Natural killer cell (primary cell): ENCODE results near the gene RGS8. TPM values are rescaled to one million over a fixed set of nuclear protein-coding genes. Genes with fewer than 3 reads are reported as not detected.

Source experiments
- ATAC-seq, 3 donors: fragments of 150-1000 bp in 2 of 3; fragments of 200-7000 bp in 1 of 3; cut with Tn5 transposase; 1 replicate in 1 of 3; 2 replicates in 2 of 3; pipeline ENCODE4 v1.10.0; 2021; ENCODE audit warnings: mild to moderate bottlenecking in 2 of 3, moderate library complexity in 2 of 3
- DNase-seq, 2 donors: peaks; one replicate each; pipeline versions ENCODE4 v3.0.0 to v3.0.0-alpha.2; 2013 to 2021; ENCODE audit warnings: mixed read lengths in 1 of 2
- H3K27ac ChIP-seq: one replicate; pipeline ENCODE4 v1.5.1; 2013; ENCODE audit warnings: mild to moderate bottlenecking, low read length
- H3K27me3 ChIP-seq: one replicate; pipeline ENCODE4 v1.6.1; 2013; ENCODE audit warnings: low read length; ENCODE audit not compliant: control insufficient read depth, insufficient read depth
- H3K36me3 ChIP-seq: one replicate; pipeline ENCODE4 v1.6.1; 2013; ENCODE audit warnings: low read length; ENCODE audit not compliant: control insufficient read depth, insufficient read depth
- H3K4me1 ChIP-seq: one replicate; pipeline ENCODE4 v1.6.1; 2013; ENCODE audit warnings: low read length; ENCODE audit not compliant: control insufficient read depth, insufficient read depth
- H3K4me3 ChIP-seq: one replicate; pipeline ENCODE4 v1.5.1; 2013; ENCODE audit warnings: low read length
- H3K9me3 ChIP-seq: one replicate; pipeline ENCODE4 v1.6.1; 2013; ENCODE audit warnings: low read length; ENCODE audit not compliant: control insufficient read depth, insufficient read depth
- H3K27ac Mint-ChIP-seq, 2 donors: one replicate each; pipeline ENCODE4 v1.8.0; 2022; ENCODE audit warnings: mild to moderate bottlenecking in 2 of 2, mixed read lengths in 2 of 2, moderate library complexity in 1 of 2
- H3K27me3 Mint-ChIP-seq, 2 donors: one replicate each; pipeline ENCODE4 v1.8.0; 2022; ENCODE audit warnings: low read depth in 2 of 2, mixed read lengths in 2 of 2
- H3K36me3 Mint-ChIP-seq: one replicate; pipeline ENCODE4 v1.8.0; 2022; ENCODE audit warnings: mixed read lengths
- H3K4me1 Mint-ChIP-seq, 2 donors: one replicate each; pipeline ENCODE4 v1.8.0; 2022; ENCODE audit warnings: mixed read lengths in 2 of 2
- H3K4me3 Mint-ChIP-seq: one replicate; pipeline ENCODE4 v1.8.0; 2022; ENCODE audit warnings: mild to moderate bottlenecking, moderate library complexity, mixed read lengths
- H3K9me3 Mint-ChIP-seq, 2 donors: one replicate each; pipeline ENCODE4 v1.8.0; 2022; ENCODE audit warnings: mixed read lengths in 2 of 2
- WGBS: methylation state at CpG from one replicate; pipeline ENCODE4 v1.1.7; 2013; ENCODE audit warnings: missing lambda C conversion rate; ENCODE audit not compliant: insufficient coverage; 5-methylcytosine and 5-hydroxymethylcytosine counted together
- intact Hi-C: fragments of 100-400 bp; cut with micrococcal nuclease; formaldehyde crosslinking; loops from one replicate; pipeline ENCODE4 v1.14.2; 2022
- total RNA-seq, 4 donors: library from RNA; stranded (reverse); fragments of 120-200 nt in 1 of 4; gene quantifications; one replicate each; pipeline versions ENCODE4 v1.2.3 to v1.2.4, GENCODE V29; 2013 to 2022
- TF ChIP-seq, protein P1 (sequence below): fragments of 200-600 bp; IDR thresholded peaks from one replicate; pipeline ENCODE4 v1.8.0; 2022; ENCODE audit warnings: antibody characterized with exemption

RGS8 gene
- total RNA-seq, 3 donors from 2014 or later (not counting 1 experiment from before 2014, with no cell fraction given), result not detected

DNA sequence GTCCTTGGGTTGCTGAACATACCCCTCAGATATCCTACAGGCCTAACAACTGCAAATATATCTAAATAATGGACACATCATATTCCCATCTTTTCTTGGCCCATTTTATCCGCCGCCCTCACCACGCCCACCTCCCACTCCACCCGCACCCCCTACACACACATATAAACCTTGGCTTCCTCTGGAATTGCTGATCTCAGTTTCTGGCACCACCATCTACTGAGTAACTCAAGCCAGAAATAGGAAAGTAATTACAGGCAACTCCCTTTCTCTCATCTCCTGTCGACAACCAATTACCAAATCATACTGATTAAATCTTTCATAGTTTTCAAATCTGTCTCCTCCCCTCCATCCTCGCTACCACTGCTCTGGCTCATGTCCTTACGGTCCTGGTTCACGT, 4.7 kb downstream of the RGS8 start:
- no peak overlapping the region for H3K4me3 Mint-ChIP-seq
- DNase-seq (no peak), ATAC-seq (no peak)
- H3K4me1 Mint-ChIP-seq, result no peaks in the 10 kb centered on the region
- intact Hi-C loops, result no loop called here
- no peak overlapping the region for H3K27ac Mint-ChIP-seq
- TF ChIP-seq, protein P1, sequence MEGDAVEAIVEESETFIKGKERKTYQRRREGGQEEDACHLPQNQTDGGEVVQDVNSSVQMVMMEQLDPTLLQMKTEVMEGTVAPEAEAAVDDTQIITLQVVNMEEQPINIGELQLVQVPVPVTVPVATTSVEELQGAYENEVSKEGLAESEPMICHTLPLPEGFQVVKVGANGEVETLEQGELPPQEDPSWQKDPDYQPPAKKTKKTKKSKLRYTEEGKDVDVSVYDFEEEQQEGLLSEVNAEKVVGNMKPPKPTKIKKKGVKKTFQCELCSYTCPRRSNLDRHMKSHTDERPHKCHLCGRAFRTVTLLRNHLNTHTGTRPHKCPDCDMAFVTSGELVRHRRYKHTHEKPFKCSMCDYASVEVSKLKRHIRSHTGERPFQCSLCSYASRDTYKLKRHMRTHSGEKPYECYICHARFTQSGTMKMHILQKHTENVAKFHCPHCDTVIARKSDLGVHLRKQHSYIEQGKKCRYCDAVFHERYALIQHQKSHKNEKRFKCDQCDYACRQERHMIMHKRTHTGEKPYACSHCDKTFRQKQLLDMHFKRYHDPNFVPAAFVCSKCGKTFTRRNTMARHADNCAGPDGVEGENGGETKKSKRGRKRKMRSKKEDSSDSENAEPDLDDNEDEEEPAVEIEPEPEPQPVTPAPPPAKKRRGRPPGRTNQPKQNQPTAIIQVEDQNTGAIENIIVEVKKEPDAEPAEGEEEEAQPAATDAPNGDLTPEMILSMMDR, result no peak
- peaks cover 28 to 35% of the 10 kb centered on the region in 2 donors for H3K27me3 Mint-ChIP-seq
- H3K36me3 Mint-ChIP-seq, result no peaks in the 10 kb centered on the region
- Histone ChIP-seq H3K36me3 (no peaks in the 10 kb centered on the region), H3K4me3 (no peak overlapping the region), H3K9me3 (no peaks in the 10 kb centered on the region), H3K27ac (no peak overlapping the region), H3K27me3 (no peaks in the 10 kb centered on the region), H3K4me1 (no peaks in the 10 kb centered on the region)
- no peaks in the 10 kb centered on the region for H3K9me3 Mint-ChIP-seq
- WGBS, result 93% methylated on average over 8 of the region's 8 CpGs

DNA sequence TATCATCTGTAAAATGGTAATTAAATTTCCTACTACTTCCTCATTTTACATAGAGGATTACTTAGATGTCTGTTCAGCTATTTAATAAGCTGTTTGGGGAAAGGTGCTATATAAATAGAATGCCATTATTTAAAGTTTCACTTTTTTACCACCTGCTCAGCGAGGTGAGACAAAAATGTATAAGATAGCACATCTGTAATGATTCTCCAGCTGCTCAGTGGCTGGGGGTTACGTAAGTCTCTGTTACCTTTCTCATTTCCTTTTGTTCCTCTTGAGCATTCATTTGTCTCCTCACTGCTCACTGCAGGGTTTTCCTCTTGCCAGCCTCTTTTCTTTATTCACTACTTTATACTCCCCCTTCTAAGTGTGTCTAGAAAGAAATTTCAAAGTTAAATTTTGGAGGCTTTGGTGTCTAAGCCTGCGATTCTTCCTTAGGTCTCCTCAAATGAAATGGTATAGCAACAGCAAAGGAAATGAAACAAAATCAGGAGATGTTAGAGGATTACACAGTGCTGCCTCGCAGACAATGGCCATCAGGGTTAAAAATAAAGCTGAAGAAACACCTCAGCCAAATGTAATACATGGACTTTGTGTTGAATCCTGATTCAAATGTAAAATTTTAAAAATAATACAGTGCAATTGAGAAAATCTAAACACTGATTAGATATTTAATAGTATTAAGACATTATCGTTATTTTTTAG, 6.8 kb downstream of the RGS8 start:
- Mint-ChIP-seq H3K4me1 (no peaks in the 10 kb centered on the region), H3K27ac (no peak overlapping the region), H3K4me3 (no peak overlapping the region), H3K27me3 (peaks cover 33 to 34% of the 10 kb centered on the region in 2 donors), H3K36me3 (no peaks in the 10 kb centered on the region), H3K9me3 (no peaks in the 10 kb centered on the region)
- TF ChIP-seq, protein P1, result no peak
- H3K9me3 ChIP-seq, result no peaks in the 10 kb centered on the region
- ATAC-seq (no peak), DNase-seq (no peak)
- no peaks in the 10 kb centered on the region for H3K36me3 ChIP-seq
- H3K27ac ChIP-seq, result no peak overlapping the region
- H3K4me1 ChIP-seq, result no peaks in the 10 kb centered on the region
- no peak overlapping the region for H3K4me3 ChIP-seq
- WGBS, result 65% methylated on average over 4 of the region's 5 CpGs
- H3K27me3 ChIP-seq, result no peaks in the 10 kb centered on the region
- intact Hi-C loops, result no loop called here

DNA sequence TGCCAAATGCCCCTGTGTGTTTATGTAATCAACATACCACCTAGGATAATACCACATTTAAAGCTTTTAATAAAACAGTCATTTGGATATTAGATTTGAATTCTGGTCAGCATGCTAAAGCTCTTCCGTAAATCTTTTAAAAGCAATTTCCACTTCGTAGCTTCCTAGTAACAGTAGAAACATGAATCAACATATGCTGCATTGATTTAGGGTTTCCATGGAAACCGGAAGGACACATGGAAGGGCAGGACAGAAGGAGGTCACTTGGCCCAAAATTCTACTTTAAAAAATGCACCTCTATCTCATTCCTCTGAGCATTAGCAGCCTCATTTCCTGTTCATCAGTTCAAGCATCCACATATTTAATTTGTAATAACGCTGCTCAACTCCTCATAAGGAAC, 8.1 kb downstream of the RGS8 start:
- H3K9me3 Mint-ChIP-seq, result no peaks in the 10 kb centered on the region
- H3K27me3 Mint-ChIP-seq, result peaks cover 38 to 45% of the 10 kb centered on the region in 2 donors
- intact Hi-C loops, result no loop called here
- Histone ChIP-seq H3K9me3 (no peaks in the 10 kb centered on the region), H3K27me3 (peaks cover 4% of the 10 kb centered on the region), H3K27ac (no peak overlapping the region), H3K4me3 (no peak overlapping the region), H3K36me3 (no peaks in the 10 kb centered on the region), H3K4me1 (no peaks in the 10 kb centered on the region)
- no peaks in the 10 kb centered on the region for H3K4me1 Mint-ChIP-seq
- TF ChIP-seq, protein P1, result no peak
- ATAC-seq (no peak), DNase-seq (no peak)
- H3K4me3 Mint-ChIP-seq, result no peak overlapping the region
- no peak overlapping the region for H3K27ac Mint-ChIP-seq
- H3K36me3 Mint-ChIP-seq, result no peaks in the 10 kb centered on the region
- 85% methylated on average over 4 of the region's 4 CpGs for WGBS
